ENCODE measurements around the gene TMEM191C.
"Not testable (repeated sequence)": the region's sequence is repeated elsewhere in the genome, so short reads cannot be mapped to it uniquely, and the experiment has no call there.

The TMEM191C gene

GRCh38 chr22:21473664-21474063 lies 6.5 kb downstream of the TMEM191C start:
- not testable (repeated sequence) for DNase-seq

- DNase-seq: not testable (repeated sequence)
Observed at GRCh38 chr22:21484039-21484438, 16.9 kb downstream of the TMEM191C start.

- not testable (repeated sequence) for DNase-seq
Observed at GRCh38 chr22:21487723-21488122, 20.5 kb downstream of the TMEM191C start.

GRCh38 chr22:21489149-21489680 lies 22.0 kb downstream of the TMEM191C start:
- not testable (repeated sequence) for DNase-seq

- not testable (repeated sequence) for DNase-seq
Observed at GRCh38 chr22:21490556-21490955, 23.4 kb downstream of the TMEM191C start.

- not testable (repeated sequence) for DNase-seq
Observed at GRCh38 chr22:21492271-21492670, 25.1 kb downstream of the TMEM191C start.

GRCh38 chr22:21493789-21494782 lies 26.9 kb downstream of the TMEM191C start:
- not testable (repeated sequence) for DNase-seq

GRCh38 chr22:21497984-21498383 lies 30.8 kb downstream of the TMEM191C start:
- DNase-seq: not testable (repeated sequence)

GRCh38 chr22:21498489-21498888 lies 31.3 kb downstream of the TMEM191C start:
- DNase-seq: not testable (repeated sequence)

- DNase-seq: not testable (repeated sequence)
Observed at GRCh38 chr22:21499623-21500506, 32.7 kb downstream of the TMEM191C start.

GRCh38 chr22:21510397-21510796 lies 43.2 kb downstream of the TMEM191C start:
- DNase-seq: not testable (repeated sequence)

- DNase-seq: not testable (repeated sequence)
Observed at GRCh38 chr22:21512022-21512421, 44.8 kb downstream of the TMEM191C start.

- not testable (repeated sequence) for DNase-seq
Observed at GRCh38 chr22:21514117-21514516, 46.9 kb downstream of the TMEM191C start.

GRCh38 chr22:21515234-21515633 lies 48.0 kb downstream of the TMEM191C start:
- not testable (repeated sequence) for DNase-seq

GRCh38 chr22:21516522-21516921 lies 49.3 kb downstream of the TMEM191C start:
- DNase-seq: not testable (repeated sequence)

GRCh38 chr22:21516970-21517764 lies 50.0 kb downstream of the TMEM191C start:
- not testable (repeated sequence) for DNase-seq

Measured in stimulated activated naive CD4-positive, alpha-beta T cell treated with Interleukin-2 at 50 U/mL for 16 hours (primary cell).